SK-MEL-5 (cell line): ENCODE measurements around the gene POLDIP3. TPM values are rescaled to one million over a fixed set of nuclear protein-coding genes. Genes with fewer than 3 reads are reported as not detected.
"Not testable (repeated sequence)": the region's sequence is repeated elsewhere in the genome, so short reads cannot be mapped to it uniquely, and the experiment has no call there.

Experiments
- DNase-seq: peaks from one replicate; pipeline ENCODE4 v3.0.0-alpha.2; 2016; ENCODE audit warnings: low read depth, low spot score
- in situ Hi-C: cut with HindIII; loops from 2 replicates; pipeline ENCODE4 v1.10.0; 2016; ENCODE audit warnings: low sequenced_read_pairs, high pct_unique_total_duplicates, low pct_unique_long_range_greater_than_20kb
- total RNA-seq: library from RNA; depleted of rRNA; stranded (reverse); fragments of >200 nt; shearing (Covaris generic); gene quantifications from 2 replicates; pipeline ENCODE4 v1.2.3, GENCODE V29; 2014

The POLDIP3 gene
- total RNA-seq, 1 experiment from 2014 or later = 31.2 TPM

DNA sequence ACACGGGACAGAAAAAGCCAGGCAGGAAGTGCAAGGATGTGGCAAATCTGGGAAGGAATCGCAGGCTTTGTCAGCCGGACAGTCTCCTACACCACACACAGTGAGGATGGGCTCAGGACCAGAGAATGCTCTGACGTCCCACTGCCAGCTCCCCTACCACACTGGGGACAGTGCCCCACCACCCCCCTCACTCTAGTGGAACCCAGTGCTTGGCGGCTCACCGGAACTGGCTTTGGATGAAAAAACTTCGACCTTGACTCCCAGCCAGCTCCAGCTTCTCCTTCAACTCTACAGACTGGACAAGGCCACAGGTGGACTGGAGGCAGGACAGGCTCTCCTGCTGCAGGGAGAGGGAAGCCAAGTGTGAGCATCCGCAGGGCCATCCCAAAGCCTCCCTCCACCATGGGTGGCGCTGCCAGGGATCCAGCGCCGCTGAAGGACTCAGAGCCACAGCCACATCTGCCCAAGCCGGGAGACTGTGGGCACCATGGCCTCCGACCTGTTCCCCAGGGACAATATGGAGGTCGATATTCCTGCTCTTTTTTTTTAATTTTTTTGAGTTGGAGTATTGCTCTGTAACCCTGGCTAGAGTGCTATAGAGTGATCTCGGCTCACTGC lies 37.0 kb downstream of the POLDIP3 start:
- DNase-seq = no peak
- in situ Hi-C loops = no loop called here

GRCh38 chr22:42577141-42577540 lies 37.5 kb downstream of the POLDIP3 start:
- in situ Hi-C loops, DNase-seq: not testable (repeated sequence)

DNA sequence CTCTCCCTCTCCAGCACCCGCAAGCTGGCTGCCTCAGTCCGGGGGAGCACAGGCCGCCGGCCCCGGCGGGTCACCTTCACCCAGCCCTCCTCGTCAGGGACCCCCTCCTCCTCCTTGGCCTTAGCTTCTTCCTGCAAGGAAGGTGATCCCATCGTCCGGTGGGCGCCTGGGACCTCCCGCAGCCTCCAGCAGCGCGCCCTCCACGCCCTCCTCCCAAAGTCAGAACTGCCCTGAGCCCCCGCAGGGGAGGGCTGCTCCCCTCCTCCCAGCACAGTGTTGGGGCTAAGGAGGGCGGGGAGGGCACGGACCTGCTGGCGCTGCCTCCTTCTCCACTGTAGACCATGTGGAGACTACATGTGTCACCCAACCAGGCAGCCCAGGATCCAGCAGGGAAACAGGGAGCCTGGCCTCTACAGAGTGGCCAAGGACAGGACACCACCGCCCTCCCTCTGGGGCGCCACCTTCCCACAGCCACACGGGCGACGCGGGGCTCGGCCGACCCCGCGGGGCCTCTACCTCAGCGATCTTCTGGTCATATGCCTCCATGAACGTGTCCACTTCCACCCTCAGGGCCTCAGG lies 38.6 kb downstream of the POLDIP3 start:
- in situ Hi-C loops, DNase-seq: not testable (repeated sequence)

DNA sequence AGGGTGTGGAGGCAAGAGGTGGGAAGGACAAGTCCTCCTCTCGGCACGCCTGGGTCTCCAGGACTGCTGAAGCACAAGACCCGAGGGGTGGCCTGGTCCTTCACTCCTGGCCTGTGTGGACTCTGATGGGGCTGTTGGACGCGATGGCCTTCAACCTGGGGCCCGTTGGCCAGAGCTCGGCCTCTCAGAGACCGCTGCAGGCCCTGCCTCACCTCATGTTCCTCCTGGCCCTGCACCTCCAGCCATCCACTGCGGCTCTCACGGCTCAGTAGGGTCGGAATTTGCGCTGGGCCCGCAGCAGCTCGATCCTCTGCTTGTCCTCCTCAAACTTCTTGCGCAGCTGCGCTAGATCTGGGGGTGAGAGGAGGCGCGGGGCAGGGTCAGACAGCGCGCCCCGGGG lies 40.2 kb downstream of the POLDIP3 start:
- DNase-seq, in situ Hi-C loops: not testable (repeated sequence)

- in situ Hi-C loops = not testable (repeated sequence)
Measured at GRCh38 chr22:42574046-42574445, 40.6 kb downstream of the POLDIP3 start.

GRCh38 chr22:42571068-42571467 lies 43.6 kb downstream of the POLDIP3 start:
- DNase-seq, in situ Hi-C loops: not testable (repeated sequence)

More at GRCh38 chr22:42574046-42574445, 40.6 kb downstream of the POLDIP3 start:
- DNase-seq = not testable (repeated sequence)

GRCh38 chr22:42570580-42570979 lies 44.1 kb downstream of the POLDIP3 start:
- in situ Hi-C loops, DNase-seq: not testable (repeated sequence)

- in situ Hi-C loops, DNase-seq: not testable (repeated sequence)
Measured at GRCh38 chr22:42567950-42568349, 46.7 kb downstream of the POLDIP3 start.

DNA sequence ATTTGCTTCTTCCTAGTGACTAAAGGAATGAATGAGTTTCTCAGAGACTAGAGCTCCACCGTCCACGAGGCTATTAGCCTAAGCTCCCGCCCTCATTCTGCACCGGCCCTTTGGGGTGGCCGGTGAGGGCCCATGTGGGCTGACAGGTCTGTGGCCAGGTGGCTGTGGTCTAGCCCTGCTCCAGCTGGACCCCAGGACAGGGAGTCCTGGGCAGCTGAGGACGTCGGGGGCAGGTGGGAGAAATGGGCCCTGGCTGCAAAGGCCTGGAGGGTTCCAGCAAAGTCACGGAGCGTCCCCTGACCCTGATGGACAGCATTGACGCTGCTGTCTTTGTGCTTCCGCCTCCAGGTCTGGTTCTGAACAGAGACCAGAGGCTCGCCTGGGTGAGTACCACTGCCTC lies 48.7 kb downstream of the POLDIP3 start:
- no peak for DNase-seq
- in situ Hi-C loops = no loop called here

- in situ Hi-C loops = no loop called here
- no peak for DNase-seq
Measured at GRCh38 chr22:42564699-42565098, 50.0 kb downstream of the POLDIP3 start.

GRCh38 chr22:42563943-42564342 lies 50.7 kb downstream of the POLDIP3 start:
- in situ Hi-C loops, DNase-seq: not testable (repeated sequence)

- no peak for DNase-seq
- in situ Hi-C loops = no loop called here
Measured at GRCh38 chr22:42562684-42563083, 52.0 kb downstream of the POLDIP3 start.

- in situ Hi-C loops = no loop called here
- no peak for DNase-seq
Measured at GRCh38 chr22:42562279-42562678, 52.4 kb downstream of the POLDIP3 start.

DNA sequence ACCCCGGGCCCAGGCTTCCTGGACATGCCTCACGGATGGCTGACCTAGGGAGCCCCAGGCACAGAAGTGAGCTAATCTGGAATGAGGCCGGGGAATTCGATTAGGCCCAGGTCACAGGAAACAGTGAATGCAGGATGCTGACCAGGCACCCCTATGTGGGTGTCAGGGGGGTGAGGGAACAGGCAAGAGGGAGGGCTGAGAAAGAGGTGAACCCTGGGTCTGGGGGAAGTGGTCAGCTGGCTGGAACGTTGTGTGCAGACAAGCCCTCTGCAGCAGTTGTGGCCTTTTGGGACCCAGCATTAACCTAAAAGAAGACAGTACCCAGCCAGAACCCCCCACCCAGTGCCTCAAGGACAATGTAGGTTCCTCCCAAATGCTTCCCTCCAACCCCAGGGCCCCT lies 52.8 kb downstream of the POLDIP3 start:
- DNase-seq = no peak
- in situ Hi-C loops = no loop called here

GRCh38 chr22:42560781-42561180 lies 53.9 kb downstream of the POLDIP3 start:
- in situ Hi-C loops = no loop called here
- peak; percentile 61 for DNase-seq

DNA sequence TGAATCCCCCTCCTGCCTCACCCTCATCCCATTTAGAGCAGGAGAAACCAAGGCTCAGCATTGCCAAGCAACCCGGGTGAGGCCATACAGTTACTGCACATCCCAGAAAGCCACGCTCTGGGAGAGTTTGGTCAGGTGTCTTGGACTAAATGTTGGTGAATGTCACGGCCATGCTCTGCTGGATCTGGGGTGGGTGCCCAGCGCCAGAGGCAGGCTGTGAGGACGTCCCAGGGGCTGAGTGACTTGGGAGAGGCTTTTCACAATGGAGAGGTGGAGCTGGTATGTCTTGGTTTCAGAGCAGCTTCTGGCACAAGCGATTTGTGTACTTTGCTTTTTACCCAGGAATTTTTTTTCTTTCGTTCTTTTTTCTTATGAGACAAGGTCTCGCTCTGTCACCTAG lies 54.3 kb downstream of the POLDIP3 start:
- in situ Hi-C loops = no loop called here
- DNase-seq = no peak

DNA sequence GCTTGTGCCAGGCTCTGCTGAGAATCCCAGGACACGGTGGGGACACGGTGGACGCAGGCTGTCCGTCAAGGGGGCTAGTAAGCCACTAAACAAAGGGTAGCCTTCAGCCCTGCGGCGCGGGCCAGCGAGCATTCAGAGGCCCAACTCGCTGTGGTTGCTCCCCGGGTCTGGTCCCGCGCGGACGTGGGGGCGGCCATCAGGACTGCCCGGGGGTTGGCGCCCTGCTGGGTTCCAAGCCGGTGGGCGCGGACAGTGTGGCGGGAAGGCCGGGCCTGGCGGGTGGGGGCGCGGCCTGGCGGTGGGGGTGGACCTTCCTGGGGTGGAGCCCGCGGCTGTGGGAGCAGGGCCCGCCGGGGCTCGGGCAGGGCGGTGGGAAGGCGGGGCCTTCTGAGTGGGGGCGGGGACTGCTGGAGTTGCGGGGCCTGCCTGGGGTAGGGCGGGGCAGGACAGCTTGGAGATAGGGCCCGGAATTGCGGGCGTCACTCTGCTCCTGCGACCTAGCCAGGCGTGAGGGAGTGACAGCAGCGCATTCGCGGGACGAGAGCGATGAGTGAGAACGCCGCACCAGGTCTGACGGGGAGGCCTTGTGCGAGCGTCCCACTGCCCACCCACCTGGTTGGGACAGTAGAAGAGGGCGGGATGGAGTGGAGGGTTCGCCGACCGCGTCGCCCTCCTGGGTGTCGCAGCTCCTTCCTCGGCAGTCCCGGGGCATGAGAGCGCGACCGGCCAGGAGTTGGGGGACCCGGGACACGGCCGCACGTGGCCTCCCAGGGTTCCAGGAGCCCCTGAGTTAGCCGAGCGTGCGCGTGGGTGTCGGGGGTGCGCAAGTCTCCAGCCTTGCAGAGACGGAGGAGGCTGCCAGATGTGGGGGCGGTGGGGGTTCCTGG lies 61.0 kb downstream of the POLDIP3 start, which contains the start of gene SERHL2:
Gene SERHL2, plus strand, starts transcription at position 482 of the 887 bp plus-strand sequence. Its CDS starts 65 bp downstream, at position 547.
- DNase-seq = peak; percentile 54
- in situ Hi-C loops = no loop called here

DNA sequence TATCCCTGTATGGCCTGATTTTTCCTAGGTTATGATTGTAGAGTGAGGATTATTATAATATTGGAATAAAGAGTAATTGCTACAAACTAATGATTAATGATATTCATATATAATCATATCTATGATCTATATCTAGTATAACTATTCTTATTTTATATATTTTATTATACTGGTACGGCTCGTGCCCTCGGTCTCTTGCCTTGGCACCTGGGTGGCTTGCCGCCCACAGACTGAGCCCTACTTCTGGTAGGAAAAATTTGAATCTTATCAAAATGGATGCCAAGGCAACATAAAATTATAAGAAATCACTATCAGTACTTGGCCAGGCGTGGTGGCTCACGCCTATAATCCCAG lies 62.4 kb downstream of the POLDIP3 start:
- in situ Hi-C loops, DNase-seq: not testable (repeated sequence)
